Measurements from ENCODE around the gene ISG20. TPM values are rescaled to one million over a fixed set of nuclear protein-coding genes. Genes with fewer than 3 reads are reported as not detected.

The ISG20 gene
- total RNA-seq, 2 experiments from 2014 or later = 310 to 345 TPM

GRCh38 chr15:88686166-88686565, 47.4 kb downstream of the ISG20 start:
- Histone ChIP-seq H3K9me3 (ENCODE audit: low read length) (0 out of 2 replicates have a peak, but pooled peaks cover 6% of the 10 kb centered on the region), H3K27ac (ENCODE audit: low read depth, low read length, poor library complexity, severe bottlenecking) (no peak overlapping the region), H3K9me2 (ENCODE audit: insufficient read depth, low read length) (no peaks in the 10 kb centered on the region), H4K20me1 (ENCODE audit: insufficient read depth, low read length) (no peaks in the 10 kb centered on the region), H3K4me1 (ENCODE audit: insufficient read depth, low read length, poor library complexity, severe bottlenecking) (no peaks in the 10 kb centered on the region), H3K4me2 (ENCODE audit: low read length) (no peak overlapping the region), H3K36me3 (ENCODE audit: insufficient read depth, low read length) (no peaks in the 10 kb centered on the region), H3K79me2 (ENCODE audit: insufficient read depth, low read depth, low read length) (no peaks in the 10 kb centered on the region), H3K4me3 (ENCODE audit: low read depth, low read length, poor library complexity, severe bottlenecking) (no peak overlapping the region), H2AFZ (ENCODE audit: low read length) (no peak overlapping the region)
- ChIA-PET CTCF (ENCODE audit: unreplicated experiment) (no interaction called here), POLR2A (no interaction called here)
- BruUV-seq (replicated peaks) = no TSS peak
- no peak for DNase-seq (ENCODE audit: low spot score)
- intact Hi-C loops (cut with micrococcal nuclease; ENCODE audit: unreplicated experiment) = no loop called here
- TF ChIP-seq CTCF (conservative IDR thresholded peaks at IDR 0.05; ENCODE audit: low read length) (no peak), EZH2phosphoT487 (IDR thresholded peaks at IDR 0.05; ENCODE audit: borderline replicate concordance, low read depth, low read length) (no peak)

GRCh38 chr15:88688394-88688933, 49.6 kb downstream of the ISG20 start:
- POLR2A ChIA-PET = interaction anchor here (0.6 kb wide), 1 partner anchor 43 kb away, joined by 3 read pairs; no protein-coding TSS in a partner anchor
- no peaks in the 10 kb centered on the region for H3K36me3 ChIP-seq (ENCODE audit: insufficient read depth, low read length)
- H2AFZ ChIP-seq (ENCODE audit: low read length) = no peak overlapping the region
- H3K4me1 ChIP-seq (ENCODE audit: insufficient read depth, low read length, poor library complexity, severe bottlenecking) = no peaks in the 10 kb centered on the region
- no peak overlapping the region for H3K27ac ChIP-seq (ENCODE audit: low read depth, low read length, poor library complexity, severe bottlenecking)
- TF ChIP-seq EZH2phosphoT487 (IDR thresholded peaks at IDR 0.05; ENCODE audit: borderline replicate concordance, low read depth, low read length) = no peak
- TF ChIP-seq CTCF (conservative IDR thresholded peaks at IDR 0.05; ENCODE audit: low read length) = no peak
- H3K4me3 ChIP-seq (ENCODE audit: low read depth, low read length, poor library complexity, severe bottlenecking) = no peak overlapping the region
- CTCF ChIA-PET (ENCODE audit: unreplicated experiment) = no interaction called here
- no peaks in the 10 kb centered on the region for H3K9me2 ChIP-seq (ENCODE audit: insufficient read depth, low read length)
- 0 out of 2 replicates have a peak, but pooled peaks cover 6% of the 10 kb centered on the region for H3K9me3 ChIP-seq (ENCODE audit: low read length)
- DNase-seq (ENCODE audit: low spot score) = no peak
- H4K20me1 ChIP-seq (ENCODE audit: insufficient read depth, low read length) = no peaks in the 10 kb centered on the region
- intact Hi-C loops (cut with micrococcal nuclease; ENCODE audit: unreplicated experiment) = no loop called here
- H3K79me2 ChIP-seq (ENCODE audit: insufficient read depth, low read depth, low read length) = no peaks in the 10 kb centered on the region
- no TSS peak for BruUV-seq (replicated peaks)
- no peak overlapping the region for H3K4me2 ChIP-seq (ENCODE audit: low read length)

- Histone ChIP-seq H3K36me3 (ENCODE audit: insufficient read depth, low read length) (no peaks in the 10 kb centered on the region), H2AFZ (ENCODE audit: low read length) (no peak overlapping the region), H3K9me2 (ENCODE audit: insufficient read depth, low read length) (no peaks in the 10 kb centered on the region), H4K20me1 (ENCODE audit: insufficient read depth, low read length) (no peaks in the 10 kb centered on the region), H3K4me2 (ENCODE audit: low read length) (no peak overlapping the region), H3K79me2 (ENCODE audit: insufficient read depth, low read depth, low read length) (no peaks in the 10 kb centered on the region), H3K27ac (ENCODE audit: low read depth, low read length, poor library complexity, severe bottlenecking) (no peak overlapping the region), H3K9me3 (ENCODE audit: low read length) (0 out of 2 replicates have a peak, but pooled peaks cover 6% of the 10 kb centered on the region), H3K4me3 (ENCODE audit: low read depth, low read length, poor library complexity, severe bottlenecking) (no peak overlapping the region), H3K4me1 (ENCODE audit: insufficient read depth, low read length, poor library complexity, severe bottlenecking) (no peaks in the 10 kb centered on the region)
- CTCF ChIA-PET (ENCODE audit: unreplicated experiment) = no interaction called here
- TF ChIP-seq EZH2phosphoT487 (IDR thresholded peaks at IDR 0.05; ENCODE audit: borderline replicate concordance, low read depth, low read length) (no peak), CTCF (conservative IDR thresholded peaks at IDR 0.05; ENCODE audit: low read length) (no peak)
- intact Hi-C loops (cut with micrococcal nuclease; ENCODE audit: unreplicated experiment) = no loop called here
- no TSS peak for BruUV-seq (replicated peaks)
- POLR2A ChIA-PET = no interaction called here
- no peak for DNase-seq (ENCODE audit: low spot score)
These were observed 51.5 kb downstream of the ISG20 start for GRCh38 chr15:88690331-88690730.
